ENCODE data around the gene GPATCH1. TPM values are rescaled to one million over a fixed set of nuclear protein-coding genes. Genes with fewer than 3 reads are reported as not detected.
A peak's percentile ranks its signal among the peaks of the same experiment; 100 is the strongest.

Gene GPATCH1
- total RNA-seq, 3 donors from 2014 or later (not counting 1 experiment from before 2014, with no cell fraction given): 9.1 to 15.0 (median 12.7) TPM

DNA sequence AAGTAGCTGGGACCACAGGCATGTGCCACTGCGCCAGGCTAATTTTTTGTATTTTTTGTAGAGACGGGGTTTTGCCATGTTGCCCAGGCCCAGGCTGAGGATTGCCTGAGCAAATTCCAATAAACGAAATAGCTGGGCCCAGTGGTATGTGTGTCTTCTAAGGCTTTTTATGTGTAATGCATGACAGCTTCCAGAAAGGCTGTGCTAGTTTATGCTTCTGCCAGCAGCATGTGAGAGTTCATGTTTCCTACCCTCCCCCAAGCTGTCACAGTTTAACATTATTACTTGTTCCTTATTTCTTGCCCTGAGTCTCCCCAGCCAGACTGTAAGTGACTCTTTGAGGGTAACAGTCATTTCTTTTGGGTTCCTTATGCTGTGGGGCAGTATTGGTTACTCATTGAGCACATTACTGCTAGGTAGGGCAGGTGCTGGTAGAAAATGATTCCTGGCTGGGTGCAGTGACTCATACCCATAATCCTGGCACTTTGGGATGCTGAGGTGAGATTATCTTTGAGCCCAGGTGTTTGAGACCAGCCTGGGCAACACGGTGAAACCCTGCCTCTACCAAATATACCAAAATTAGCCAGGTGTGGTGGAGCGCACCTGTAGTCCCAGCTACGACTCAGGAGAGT is 13.6 kb downstream of the GPATCH1 start:
- Histone ChIP-seq H3K36me3 (ENCODE audit: control insufficient read depth, insufficient read depth, low read length) (peaks cover 62% of the 10 kb centered on the region), H3K27me3 (ENCODE audit: control insufficient read depth, insufficient read depth, low read length) (no peaks in the 10 kb centered on the region), H3K27ac (ENCODE audit: low read length) (no peak overlapping the region), H3K4me1 (ENCODE audit: control insufficient read depth, insufficient read depth, low read length) (no peaks in the 10 kb centered on the region), H3K4me3 (ENCODE audit: low read length) (no peak overlapping the region), H3K9me3 (ENCODE audit: control insufficient read depth, insufficient read depth, low read length) (no peaks in the 10 kb centered on the region)
- ATAC-seq: no peak
- H3K4me3 Mint-ChIP-seq: no peak overlapping the region
- H3K36me3 Mint-ChIP-seq: peaks cover 39% of the 10 kb centered on the region
- intact Hi-C loops (cut with micrococcal nuclease): no loop called here
- H3K27ac Mint-ChIP-seq: no peak overlapping the region
- no peak for TF ChIP-seq CTCF (IDR thresholded peaks at IDR 0.05)
- H3K27me3 Mint-ChIP-seq (ENCODE audit: low read depth in 2 of 2): no peaks in the 10 kb centered on the region
- no peaks in the 10 kb centered on the region for H3K9me3 Mint-ChIP-seq
- no peak for DNase-seq
- WGBS (ENCODE audit: insufficient coverage): 97% methylated on average over 3 of the region's 6 CpGs
- peaks cover 0 to 7% of the 10 kb centered on the region in 2 donors for H3K4me1 Mint-ChIP-seq

GRCh38 chr19:33096005-33096404 is 15.0 kb downstream of the GPATCH1 start:
- no peak for TF ChIP-seq CTCF (IDR thresholded peaks at IDR 0.05)

GRCh38 chr19:33098055-33098534 is 17.1 kb downstream of the GPATCH1 start:
- Histone ChIP-seq H3K4me1 (ENCODE audit: control insufficient read depth, insufficient read depth, low read length) (no peaks in the 10 kb centered on the region), H3K4me3 (ENCODE audit: low read length) (no peak overlapping the region), H3K27ac (ENCODE audit: low read length) (no peak overlapping the region), H3K27me3 (ENCODE audit: control insufficient read depth, insufficient read depth, low read length) (no peaks in the 10 kb centered on the region), H3K36me3 (ENCODE audit: control insufficient read depth, insufficient read depth, low read length) (peaks cover 56% of the 10 kb centered on the region), H3K9me3 (ENCODE audit: control insufficient read depth, insufficient read depth, low read length) (no peaks in the 10 kb centered on the region)
- peaks cover 0 to 7% of the 10 kb centered on the region in 2 donors for H3K4me1 Mint-ChIP-seq
- peak overlapping the region in 1 of 2 donors; percentile 23 for H3K27ac Mint-ChIP-seq
- H3K27me3 Mint-ChIP-seq (ENCODE audit: low read depth in 2 of 2): no peaks in the 10 kb centered on the region
- H3K4me3 Mint-ChIP-seq: no peak overlapping the region
- WGBS (ENCODE audit: insufficient coverage): 93% methylated on average over 4 of the region's 4 CpGs
- H3K9me3 Mint-ChIP-seq: no peaks in the 10 kb centered on the region
- TF ChIP-seq CTCF (IDR thresholded peaks at IDR 0.05): no peak
- intact Hi-C loops (cut with micrococcal nuclease): no loop called here
- DNase-seq (no peak), ATAC-seq (no peak)
- H3K36me3 Mint-ChIP-seq: peaks cover 39% of the 10 kb centered on the region

More at GRCh38 chr19:33096005-33096404, 15.0 kb downstream of the GPATCH1 start:
- Mint-ChIP-seq H3K27ac (no peak overlapping the region), H3K4me1 (peaks cover 0 to 7% of the 10 kb centered on the region in 2 donors), H3K27me3 (ENCODE audit: low read depth in 2 of 2) (no peaks in the 10 kb centered on the region), H3K36me3 (peaks cover 32% of the 10 kb centered on the region), H3K9me3 (no peaks in the 10 kb centered on the region), H3K4me3 (no peak overlapping the region)
- 96% methylated on average over 3 of the region's 4 CpGs for WGBS (ENCODE audit: insufficient coverage)
- ATAC-seq: no peak
- no peak overlapping the region for H3K4me3 ChIP-seq (ENCODE audit: low read length)
- H3K36me3 ChIP-seq (ENCODE audit: control insufficient read depth, insufficient read depth, low read length): peaks cover 56% of the 10 kb centered on the region
- H3K4me1 ChIP-seq (ENCODE audit: control insufficient read depth, insufficient read depth, low read length): no peaks in the 10 kb centered on the region
- no peaks in the 10 kb centered on the region for H3K27me3 ChIP-seq (ENCODE audit: control insufficient read depth, insufficient read depth, low read length)
- H3K27ac ChIP-seq (ENCODE audit: low read length): no peak overlapping the region
- intact Hi-C loops (cut with micrococcal nuclease): no loop called here
- DNase-seq: no peak
- no peaks in the 10 kb centered on the region for H3K9me3 ChIP-seq (ENCODE audit: control insufficient read depth, insufficient read depth, low read length)

Measured in natural killer cell (primary cell).